ENCODE results near the gene KRT36. TPM values are rescaled to one million over a fixed set of nuclear protein-coding genes. Genes with fewer than 3 reads are reported as not detected.

KRT36 gene
- total RNA-seq, 1 donor from 2014 or later: not detected

- DNase-seq (ENCODE audit: extremely low read depth, low read depth, low spot score): no peak
Observed at GRCh38 chr17:41522301-41523224, 32.9 kb upstream of the KRT36 start.

DNA sequence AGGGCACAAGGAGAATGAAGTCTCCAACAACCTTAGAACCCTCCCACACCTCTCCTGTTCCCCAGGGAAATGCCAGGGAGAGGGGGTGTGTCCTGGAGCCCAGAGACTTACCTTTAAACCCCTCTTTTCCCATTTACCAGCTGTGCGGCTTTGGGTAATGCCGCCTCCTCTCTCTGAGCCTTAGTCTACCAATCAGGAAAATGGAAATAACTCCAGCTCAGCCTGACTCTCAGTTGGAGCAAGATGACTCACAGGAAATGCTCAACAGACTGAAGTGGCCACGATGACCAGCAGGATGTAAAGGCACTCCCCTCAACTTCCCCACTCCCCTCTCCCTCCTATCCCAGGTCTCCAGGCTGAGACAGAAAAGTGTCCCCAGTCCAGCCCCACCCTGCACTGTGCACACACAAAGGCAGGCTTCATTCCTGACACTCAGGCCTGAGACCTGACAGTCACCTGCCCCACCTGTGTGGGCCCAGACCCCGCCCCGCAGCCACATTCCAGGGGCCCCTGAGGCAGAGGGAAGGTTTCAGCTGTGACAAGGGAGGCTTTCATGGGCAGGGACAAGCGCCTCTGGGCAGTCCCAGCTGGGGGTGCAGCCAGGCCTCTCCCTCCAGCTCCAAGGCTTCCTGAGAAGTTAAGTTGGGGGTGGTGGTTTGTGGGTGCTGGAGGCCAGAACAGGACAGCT lies 32.0 kb upstream of the KRT36 start:
- DNase-seq (ENCODE audit: extremely low read depth, low read depth, low spot score): peak; percentile 47

DNA sequence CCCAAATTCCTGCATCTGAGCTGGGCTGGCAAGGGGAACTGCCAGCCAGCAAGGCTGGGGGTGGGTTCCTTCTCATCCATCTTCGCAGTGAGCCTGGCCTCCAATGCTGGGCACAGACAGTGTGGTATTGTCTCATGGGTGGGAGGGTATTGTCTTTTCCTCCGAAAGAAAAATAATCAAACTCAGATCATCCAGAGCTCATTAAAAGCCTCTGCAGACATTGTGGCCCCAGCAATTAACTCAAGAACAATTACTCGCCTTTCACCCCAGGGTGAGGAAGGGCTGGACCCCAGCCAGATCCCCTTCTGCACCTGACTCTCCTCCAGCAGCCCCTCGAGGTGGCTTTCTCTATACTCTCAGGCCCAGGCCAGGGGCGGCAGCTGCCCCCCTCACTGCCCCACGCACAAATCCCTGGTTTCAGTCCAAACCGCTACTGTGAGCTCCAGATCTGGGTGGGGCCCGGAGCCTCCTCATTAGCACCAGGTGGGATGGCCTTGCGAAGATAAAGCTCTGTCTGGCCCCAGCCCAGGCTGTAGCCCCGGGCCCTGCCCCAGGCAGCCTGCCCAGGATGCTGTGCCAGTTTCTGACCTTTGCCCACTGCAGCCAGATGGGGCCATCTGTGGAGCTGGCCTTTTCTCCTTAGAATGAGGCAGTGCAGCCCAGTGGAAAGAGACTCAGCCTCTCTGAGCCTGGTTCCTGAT lies 31.3 kb upstream of the KRT36 start:
- DNase-seq (ENCODE audit: extremely low read depth, low read depth, low spot score): no peak

DNA sequence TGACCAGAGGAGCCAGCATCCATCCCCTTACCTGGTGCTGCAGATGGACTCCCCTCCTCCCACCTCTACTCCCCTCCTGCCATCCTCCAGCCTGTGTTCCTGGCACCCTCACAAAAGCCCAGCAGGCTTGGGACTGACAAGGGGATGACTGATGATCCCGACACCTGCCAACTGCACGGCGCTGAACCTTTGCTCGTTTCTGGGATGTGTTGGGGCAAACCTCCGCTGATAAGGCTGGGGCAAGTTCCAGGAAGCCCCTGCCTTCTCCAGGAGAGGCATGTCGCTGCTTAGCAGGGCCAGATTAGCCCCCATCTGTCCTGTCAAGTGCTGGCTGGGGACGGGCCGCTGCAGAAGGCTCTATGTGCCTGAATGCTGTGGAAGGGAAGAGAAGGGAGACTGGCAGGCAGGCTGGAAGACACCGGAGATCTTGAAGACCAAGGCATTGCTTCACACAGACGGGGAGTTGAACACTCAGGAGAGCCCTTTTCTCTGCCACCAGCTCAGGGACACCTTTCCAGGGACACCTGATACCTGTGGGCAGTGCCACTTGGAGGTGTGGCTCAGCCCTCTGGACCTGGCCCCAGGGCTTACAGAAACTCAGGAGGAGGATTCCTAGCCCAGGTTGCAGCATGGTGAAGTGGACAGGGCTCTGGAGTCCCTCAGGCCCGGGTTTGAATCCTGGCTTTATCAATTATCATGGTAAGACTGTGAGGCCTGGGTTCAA lies 30.0 kb upstream of the KRT36 start:
- DNase-seq (ENCODE audit: extremely low read depth, low read depth, low spot score): no peak

- DNase-seq (ENCODE audit: extremely low read depth, low read depth, low spot score): no peak
Observed at GRCh38 chr17:41518789-41519449, 29.2 kb upstream of the KRT36 start, which contains the start of gene KRT15. TSS of gene KRT15 (minus strand) at chr17:41518890. CDS start at chr17:41518827, 63 bp downstream.

DNA sequence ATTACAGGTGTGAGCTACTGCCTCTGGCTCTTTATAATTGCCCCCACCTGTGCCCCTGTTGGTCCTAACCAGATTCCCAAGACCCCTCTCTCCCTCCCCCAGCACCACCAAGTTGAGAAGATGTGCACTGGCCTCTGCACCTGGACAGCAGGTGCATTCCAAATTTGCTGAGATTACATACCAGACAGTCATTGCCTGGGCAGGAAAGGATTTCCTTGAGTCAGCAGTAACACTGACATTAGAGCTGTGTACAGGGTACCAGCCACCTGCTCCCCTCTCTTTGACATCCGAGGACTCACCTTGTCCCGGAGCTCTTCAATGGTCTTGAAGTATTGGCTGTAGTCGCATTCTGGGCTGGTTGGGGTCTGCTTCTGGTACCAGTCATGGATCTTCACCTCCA lies 28.3 kb upstream of the KRT36 start:
- DNase-seq (ENCODE audit: extremely low read depth, low read depth, low spot score): no peak

DNA sequence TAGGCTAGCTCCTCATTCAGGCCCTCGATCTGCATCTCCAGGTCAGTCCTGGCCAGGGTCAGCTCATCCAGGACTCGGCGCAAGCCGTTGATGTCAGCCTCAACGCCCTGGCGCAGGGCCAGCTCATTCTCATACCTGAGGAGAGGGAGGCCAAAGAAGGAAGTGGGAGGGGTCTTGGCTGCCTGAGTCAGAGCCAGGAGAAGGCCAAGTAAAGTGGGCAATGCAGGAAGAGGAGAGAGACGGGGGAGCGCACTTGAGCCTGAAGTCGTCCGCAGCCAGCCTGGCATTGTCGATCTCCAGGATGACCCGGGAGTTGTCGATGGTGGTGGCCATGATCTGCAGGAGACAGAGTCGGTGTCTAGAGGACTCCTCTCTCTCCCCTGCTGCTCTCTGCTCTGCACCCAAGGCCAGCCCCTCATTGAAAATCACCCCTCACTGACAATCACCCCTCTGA lies 27.1 kb upstream of the KRT36 start:
- DNase-seq (ENCODE audit: extremely low read depth, low read depth, low spot score): no peak

DNA sequence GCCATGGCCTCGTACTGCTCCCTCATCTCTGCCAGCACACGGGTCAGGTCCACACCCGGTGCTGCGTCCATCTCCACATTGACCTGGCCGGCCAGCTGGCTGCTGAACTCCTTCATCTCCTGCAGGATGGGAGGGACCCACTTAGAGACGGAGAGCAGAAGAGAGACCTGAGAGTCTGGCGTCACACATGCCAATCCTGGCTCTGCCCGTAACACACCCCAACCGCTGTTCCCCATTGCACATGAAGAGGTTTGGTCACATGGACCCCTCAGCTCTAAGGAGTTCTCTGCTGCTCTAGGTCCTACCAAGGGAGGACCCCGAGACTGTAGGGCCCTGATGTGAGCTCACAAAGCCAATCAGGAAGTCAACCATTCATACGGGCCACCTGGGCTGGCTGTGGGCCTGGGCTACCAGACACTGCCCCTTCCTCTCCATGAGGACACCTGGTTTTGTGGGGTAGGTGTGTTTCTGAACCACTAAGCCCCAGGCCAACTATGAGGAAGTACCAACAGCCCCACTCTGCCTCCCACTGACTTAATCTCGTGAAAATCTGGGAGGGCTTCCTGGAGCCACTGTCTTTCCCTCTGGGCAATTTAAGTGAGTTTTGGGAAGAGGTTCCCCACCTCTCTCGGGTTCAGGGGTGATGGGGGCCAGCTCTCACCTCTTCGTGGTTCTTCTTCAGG lies 26.6 kb upstream of the KRT36 start:
- no peak for DNase-seq (ENCODE audit: extremely low read depth, low read depth, low spot score)

DNA sequence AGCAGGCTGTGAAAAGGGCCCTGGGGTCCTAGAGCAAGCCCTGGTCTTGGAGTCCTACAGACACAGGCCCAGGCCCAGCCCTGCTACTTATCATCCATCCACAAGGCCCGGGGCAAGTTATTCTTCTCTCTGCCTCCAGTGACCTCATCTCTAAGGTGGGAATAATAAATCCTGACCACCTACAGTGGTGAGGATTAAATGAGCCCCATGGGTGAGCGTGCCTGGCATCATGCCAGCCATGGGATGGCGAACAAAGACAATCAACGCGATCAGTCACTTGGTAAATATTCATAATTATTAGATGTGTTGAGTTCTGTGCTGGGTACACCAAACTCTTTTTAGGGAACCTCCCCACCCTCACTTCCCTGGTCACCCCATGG lies 23.4 kb upstream of the KRT36 start:
- no peak for DNase-seq (ENCODE audit: extremely low read depth, low read depth, low spot score)

DNA sequence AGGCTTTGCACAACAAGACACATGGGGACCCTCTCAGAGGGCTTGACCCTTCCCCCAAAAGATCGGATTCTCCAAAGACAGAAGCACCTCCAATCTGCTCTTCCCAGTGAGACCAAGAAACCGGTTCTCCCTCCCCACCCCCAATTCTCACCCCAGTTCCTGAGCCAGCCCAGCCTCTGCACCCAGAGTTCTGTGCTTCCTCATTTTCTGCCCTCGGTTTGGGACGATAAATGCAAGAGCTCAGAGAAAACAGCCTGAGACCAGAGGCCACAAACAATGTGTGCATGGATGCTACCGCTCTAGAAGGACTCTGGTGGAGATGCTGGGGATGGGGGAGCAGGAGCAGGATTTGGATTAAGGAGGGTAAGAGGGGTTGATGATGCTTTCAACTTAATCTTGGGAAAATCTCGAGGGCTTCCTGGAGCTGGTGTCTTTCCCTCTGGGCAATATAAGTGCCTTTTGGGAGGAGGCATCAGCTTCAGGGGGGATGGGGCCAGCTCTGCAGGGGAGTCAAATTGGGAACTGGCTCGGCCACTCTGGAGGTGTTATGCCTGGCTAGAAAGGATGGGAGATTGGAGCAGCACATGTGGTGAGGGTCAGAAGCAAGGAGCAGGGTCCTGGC lies 22.9 kb upstream of the KRT36 start:
- no peak for DNase-seq (ENCODE audit: extremely low read depth, low read depth, low spot score)

DNA sequence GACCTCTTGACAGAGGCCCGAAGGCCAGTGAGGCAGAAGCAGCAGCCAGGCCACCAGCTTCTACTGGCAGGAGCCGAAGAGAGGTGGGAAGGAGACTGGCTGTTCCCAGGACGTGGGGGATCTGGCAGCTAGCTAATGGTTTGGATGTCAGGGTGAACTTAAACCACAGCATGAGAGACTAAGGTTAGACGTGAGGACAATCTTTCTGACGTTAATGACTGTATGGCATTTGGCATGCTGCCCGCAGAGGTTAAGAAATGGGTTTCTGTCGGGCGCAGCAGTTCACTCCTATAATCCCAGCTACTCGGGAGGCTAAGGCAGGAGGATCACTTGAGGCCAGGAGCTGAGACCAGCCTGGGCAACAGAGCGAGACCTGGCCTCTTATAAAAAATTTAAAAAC lies 22.0 kb upstream of the KRT36 start:
- no peak for DNase-seq (ENCODE audit: extremely low read depth, low read depth, low spot score)

DNA sequence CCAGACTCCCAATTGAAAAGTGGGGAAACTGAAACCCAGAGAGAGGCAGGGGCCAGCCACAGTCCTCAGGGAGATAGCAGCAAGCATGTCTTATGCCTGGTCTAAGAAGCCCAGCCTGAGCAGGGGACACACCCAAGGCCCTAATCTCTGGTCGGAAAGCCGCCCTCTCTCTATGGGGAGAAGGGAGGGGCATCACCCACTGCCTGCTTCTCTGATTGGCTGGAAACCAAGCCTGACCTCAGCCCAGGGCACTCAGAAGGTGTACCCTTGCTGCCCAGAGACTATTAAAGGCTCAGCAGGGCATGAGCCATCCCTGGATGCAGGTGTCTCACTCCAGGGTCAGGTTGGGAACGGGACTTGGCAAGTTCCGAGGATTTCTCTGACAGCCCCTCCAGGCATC lies 21.4 kb upstream of the KRT36 start:
- DNase-seq (ENCODE audit: extremely low read depth, low read depth, low spot score): no peak

- DNase-seq (ENCODE audit: extremely low read depth, low read depth, low spot score): no peak
Observed at GRCh38 chr17:41510251-41511065, 20.7 kb upstream of the KRT36 start.

- no peak for DNase-seq (ENCODE audit: extremely low read depth, low read depth, low spot score)
Observed at GRCh38 chr17:41507315-41507880, 17.7 kb upstream of the KRT36 start.

DNA sequence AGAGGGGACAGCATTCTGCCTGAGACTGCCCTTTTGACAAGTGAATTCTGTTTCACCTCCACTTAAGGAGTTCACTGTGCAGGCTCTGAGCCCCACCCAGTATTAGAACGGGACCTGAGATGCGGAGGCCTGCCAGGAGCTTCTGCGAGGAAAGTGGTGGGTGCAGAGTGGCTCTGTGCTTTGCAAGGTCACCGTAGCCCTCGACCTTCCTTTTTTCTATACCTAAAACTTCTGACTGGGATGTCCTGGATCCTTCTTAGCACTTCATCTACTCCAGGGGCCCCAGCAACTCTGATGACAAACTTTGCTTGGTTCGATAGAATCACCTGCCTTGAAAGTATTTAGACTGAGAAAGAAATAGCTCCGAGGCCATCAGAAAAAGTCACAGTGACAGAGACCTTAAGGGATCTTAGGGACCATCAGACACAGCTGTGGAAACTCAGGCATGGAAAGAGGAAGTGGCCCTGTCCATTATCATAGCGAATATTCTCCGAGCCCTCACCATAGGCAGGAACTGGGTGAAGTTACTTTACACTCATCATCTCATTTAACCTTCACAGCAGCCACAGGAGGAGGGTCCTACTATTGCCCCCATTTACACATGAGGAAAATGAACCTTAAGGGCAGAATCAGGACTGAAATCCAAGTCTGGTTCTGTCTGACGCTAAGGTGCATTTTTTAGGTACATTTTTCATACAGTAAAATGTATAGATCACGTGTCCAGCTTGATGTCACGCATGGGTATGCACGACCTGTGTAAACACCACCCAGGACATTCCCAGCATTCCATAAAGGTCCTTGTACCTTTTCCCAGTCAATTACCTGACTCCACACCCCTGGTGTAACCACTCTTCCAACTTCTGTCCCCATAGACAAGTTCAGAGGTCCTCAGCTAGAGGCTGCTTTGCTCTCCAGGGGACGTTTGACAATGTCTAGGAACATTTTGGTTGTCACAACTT lies 16.4 kb upstream of the KRT36 start:
- no peak for DNase-seq (ENCODE audit: extremely low read depth, low read depth, low spot score)

- no peak for DNase-seq (ENCODE audit: extremely low read depth, low read depth, low spot score)
Observed at GRCh38 chr17:41505007-41505808, 15.5 kb upstream of the KRT36 start, which contains the start of gene KRT13. TSS of gene KRT13 (minus strand) at chr17:41505612. CDS start at chr17:41505550, 62 bp downstream.

Measured in glomerular endothelial cell (primary cell).